GM23338 (cell line): ENCODE measurements around the gene ITGA2. TPM values are rescaled to one million over a fixed set of nuclear protein-coding genes. Genes with fewer than 3 reads are reported as not detected.

Experiments
- ATAC-seq: fragments of 200-7000 bp; cut with Tn5 transposase; 3 replicates; pipeline ENCODE4 v1.9.1; 2020
- DNase-seq: peaks from one replicate; pipeline ENCODE4 v3.0.0-alpha.2; 2015; ENCODE audit warnings: low spot score
- H2AFZ ChIP-seq: fragments of 200-600 bp; sonication (generic); 2 replicates; pipeline ENCODE4 v1.8.0; 2016; ENCODE audit warnings: antibody characterized with exemption, mild to moderate bottlenecking, moderate library complexity
- H3F3A ChIP-seq: fragments of 200-600 bp; sonication (generic); replicated peaks from 2 replicates; pipeline ENCODE4 v1.8.0; 2017; ENCODE audit warnings: antibody characterized with exemption, mixed run types, low read depth
- H3K27ac ChIP-seq: fragments of 200-600 bp; sonication (generic); 2 replicates; pipeline ENCODE4 v1.6.1; 2016; ENCODE audit warnings: low read depth
- H3K27me3 ChIP-seq: fragments of 200-600 bp; sonication (generic); 2 replicates; pipeline ENCODE4 v1.8.0; 2016; ENCODE audit warnings: mild to moderate bottlenecking, mixed run types, moderate library complexity; ENCODE audit not compliant: insufficient read depth
- H3K36me3 ChIP-seq: fragments of 200-600 bp; sonication (generic); 2 replicates; pipeline ENCODE4 v1.8.0; 2016; ENCODE audit warnings: mild to moderate bottlenecking; ENCODE audit not compliant: insufficient read depth
- H3K4me1 ChIP-seq: fragments of 200-600 bp; sonication (generic); 2 replicates; pipeline ENCODE4 v1.8.0; 2016; ENCODE audit warnings: mild to moderate bottlenecking, moderate library complexity; ENCODE audit not compliant: insufficient read depth
- H3K4me2 ChIP-seq: fragments of 200-600 bp; sonication (generic); 2 replicates; pipeline ENCODE4 v1.7.1; 2017; ENCODE audit warnings: mixed run types
- H3K4me3 ChIP-seq: fragments of 200-600 bp; sonication (generic); 2 replicates; pipeline ENCODE4 v1.6.1; 2016; ENCODE audit warnings: mixed run types
- H3K79me2 ChIP-seq: fragments of 200-600 bp; sonication (generic); replicated peaks from 2 replicates; pipeline ENCODE4 v1.8.0; 2017; ENCODE audit warnings: mild to moderate bottlenecking; ENCODE audit not compliant: insufficient read depth
- H3K9me2 ChIP-seq: fragments of 200-600 bp; sonication (generic); 2 replicates; pipeline ENCODE4 v1.8.0; 2017; ENCODE audit not compliant: insufficient read depth
- H4K20me1 ChIP-seq: fragments of 200-600 bp; sonication (generic); replicated peaks from 2 replicates; pipeline ENCODE4 v1.8.0; 2017; ENCODE audit warnings: mild to moderate bottlenecking; ENCODE audit not compliant: insufficient read depth
- H3K27ac Mint-ChIP-seq: 2 replicates; pipeline ENCODE4 v1.8.0; 2020; ENCODE audit warnings: inconsistent platforms, mild to moderate bottlenecking, moderate library complexity, mixed read lengths
- H3K27me3 Mint-ChIP-seq: 3 replicates; pipeline ENCODE4 v1.8.0; 2022; ENCODE audit warnings: low read depth, mild to moderate bottlenecking, moderate library complexity, mixed read lengths, inconsistent platforms; ENCODE audit not compliant: insufficient read depth, poor library complexity
- H3K36me3 Mint-ChIP-seq: 3 replicates; pipeline ENCODE4 v1.8.0; 2021; ENCODE audit warnings: low read depth, mild to moderate bottlenecking, inconsistent platforms, moderate library complexity, mixed read lengths
- H3K4me1 Mint-ChIP-seq: 3 replicates; pipeline ENCODE4 v1.8.0; 2020; ENCODE audit warnings: mild to moderate bottlenecking, inconsistent platforms, mixed read lengths
- H3K4me3 Mint-ChIP-seq: 3 replicates; pipeline ENCODE4 v1.8.0; 2021; ENCODE audit warnings: moderate library complexity, mild to moderate bottlenecking, inconsistent platforms, mixed read lengths
- H3K9me3 Mint-ChIP-seq: 3 replicates; pipeline ENCODE4 v1.8.0; 2020; ENCODE audit warnings: moderate library complexity, mild to moderate bottlenecking, inconsistent platforms, mixed read lengths
- CREB1 ChIP-seq: fragments of 250-450 bp; sonication (Bioruptor Pico); IDR thresholded peaks from 2 replicates; pipeline ENCODE4 v1.5.0; 2020; ENCODE audit warnings: low read depth, mild to moderate bottlenecking, moderate library complexity
- CTCF ChIP-seq, 2 experiments: fragments of 200-600 bp in 1 of 2; sonication (generic) in 1 of 2; conservative IDR thresholded peaks; 2 replicates each; pipeline versions ENCODE4 v1.5.1 to v1.6.1; 2016 to 2017; ENCODE audit warnings: antibody characterized with exemption in 2 of 2, low read depth in 2 of 2, mild to moderate bottlenecking in 2 of 2, moderate library complexity in 1 of 2
- ETS1 ChIP-seq: IDR thresholded peaks from 2 replicates; pipeline ENCODE4 v1.6.1; 2016; ENCODE audit warnings: antibody characterized with exemption
- EZH2 ChIP-seq: fragments of 200-600 bp; sonication (generic); IDR thresholded peaks from one replicate; pipeline ENCODE4 v1.8.0; 2017; ENCODE audit warnings: antibody characterized with exemption, mild to moderate bottlenecking, low read depth; ENCODE audit not compliant: unreplicated experiment
- EZH2phosphoT487 ChIP-seq: fragments of 200-600 bp; sonication (generic); IDR thresholded peaks from one replicate; pipeline ENCODE4 v1.8.1; 2018; ENCODE audit warnings: antibody characterized with exemption; ENCODE audit not compliant: unreplicated experiment
- JUNB ChIP-seq: IDR thresholded peaks from one replicate; pipeline ENCODE4 v1.6.1; 2016; ENCODE audit warnings: antibody characterized with exemption; ENCODE audit not compliant: unreplicated experiment
- NANOG ChIP-seq: IDR thresholded peaks from 2 replicates; pipeline ENCODE4 v1.6.1; 2016; ENCODE audit warnings: antibody characterized with exemption, borderline replicate concordance
- POLR2AphosphoS5 ChIP-seq: IDR thresholded peaks from 2 replicates; pipeline ENCODE4 v1.6.1; 2016; ENCODE audit warnings: antibody characterized with exemption, low read depth
- REST ChIP-seq: IDR thresholded peaks from one replicate; pipeline ENCODE4 v1.6.1; 2018; ENCODE audit warnings: antibody characterized with exemption; ENCODE audit not compliant: unreplicated experiment
- STAT1 ChIP-seq: IDR thresholded peaks from one replicate; pipeline ENCODE4 v1.6.1; 2016; ENCODE audit warnings: antibody characterized with exemption; ENCODE audit not compliant: unreplicated experiment
- ZNF114 ChIP-seq: fragments of 250-450 bp; sonication (Bioruptor Pico); IDR thresholded peaks from 2 replicates; pipeline ENCODE4 v1.5.0; 2020; ENCODE audit warnings: mild to moderate bottlenecking, moderate library complexity
- ZNF331 ChIP-seq: fragments of 250-450 bp; sonication (Bioruptor Pico); IDR thresholded peaks from 2 replicates; pipeline ENCODE4 v1.5.0; 2020; ENCODE audit warnings: low read depth, mild to moderate bottlenecking, moderate library complexity
- ZNF462 ChIP-seq: fragments of 250-450 bp; sonication (Bioruptor Pico); IDR thresholded peaks from 2 replicates; pipeline ENCODE4 v1.5.0; 2020; ENCODE audit warnings: mild to moderate bottlenecking, moderate library complexity
- polyA plus RNA-seq: library from polyadenylated mRNA; unstranded; fragments of >200 nt; fragmentation: Nextera tagmentation; extraction: Ambion mirVana; gene quantifications from 2 replicates; pipeline ENCODE4 v1.2.1, GENCODE V29; 2016
- total RNA-seq: library from RNA; depleted of rRNA; stranded (reverse); fragments of >200 nt; shearing (Covaris generic); gene quantifications from 2 replicates; pipeline ENCODE4 v1.2.3, GENCODE V29; 2014

Gene ITGA2
- total and polyA plus RNA-seq, 2 experiments from 2014 or later: 2.6 to 7.1 TPM

- ATAC-seq (no peak), DNase-seq (no peak)
- no peaks in the 10 kb centered on the region for H3K9me3 Mint-ChIP-seq
- Histone ChIP-seq H3K36me3 (no peaks in the 10 kb centered on the region), H2AFZ (no peak overlapping the region), H3K4me1 (peaks cover 8% of the 10 kb centered on the region), H3F3A (no peaks in the 10 kb centered on the region), H3K9me2 (0 out of 2 replicates have a peak, but pooled peaks cover under 1% of the 10 kb centered on the region), H3K79me2 (no peaks in the 10 kb centered on the region), H3K27me3 (no peaks in the 10 kb centered on the region), H3K4me3 (no peak overlapping the region), H3K4me2 (no peak overlapping the region), H3K27ac (no peak overlapping the region), H4K20me1 (no peaks in the 10 kb centered on the region)
- no peaks in the 10 kb centered on the region for H3K36me3 Mint-ChIP-seq
- H3K27me3 Mint-ChIP-seq: peaks cover 1% of the 10 kb centered on the region
- no peak overlapping the region for H3K4me3 Mint-ChIP-seq
- H3K4me1 Mint-ChIP-seq: peaks cover 4% of the 10 kb centered on the region; the same call in 1 of the 3 replicates
- no peak overlapping the region for H3K27ac Mint-ChIP-seq
- no peak for TF ChIP-seq REST
- no peak for TF ChIP-seq NANOG
- TF ChIP-seq ZNF462 (CRISPR knock-in tag): no peak
- TF ChIP-seq CREB1: no peak
- no peak for TF ChIP-seq STAT1
- TF ChIP-seq CTCF (conservative IDR thresholded peaks at IDR 0.05; ENCODE audit: low read depth in 2 of 2): no peak
- no peak for TF ChIP-seq ZNF331
- no peak for TF ChIP-seq EZH2phosphoT487
- no peak for TF ChIP-seq POLR2AphosphoS5
- no peak for TF ChIP-seq ZNF114 (CRISPR knock-in tag)
- TF ChIP-seq JUNB: no peak
- no peak for TF ChIP-seq ETS1
- TF ChIP-seq EZH2: no peak
Measured at GRCh38 chr5:53024535-53024934, 35.4 kb downstream of the ITGA2 start.
